Endothelial cell of umbilical vein (primary cell): Measurements from ENCODE around the gene LRRC8E. TPM values are rescaled to one million over a fixed set of nuclear protein-coding genes. Genes with fewer than 3 reads are reported as not detected.
"Not testable (repeated sequence)": the region's sequence is repeated elsewhere in the genome, so short reads cannot be mapped to it uniquely, and the experiment has no call there.

ENCODE experiments used
- BruUV-seq: library from RNA; stranded (reverse); fragments of 400-500 nt; replicated peaks from 2 replicates; lab custom pipeline; 2021; lab: Mats Ljungman, UMichigan
- CTCF ChIA-PET: fragments of 300-600, 350-600 bp; sonication (Branson Sonifier 250); formaldehyde crosslinking; loops from one replicate; lab custom pipeline; 2021; ENCODE audit warnings: antibody characterized with exemption, inconsistent platforms; lab: Charles Lee
- POLR2A ChIA-PET: fragments of 300-600, 350-600 bp; sonication (Branson Sonifier 250); formaldehyde crosslinking; loops from one replicate; lab custom pipeline; 2021; ENCODE audit warnings: antibody characterized with exemption, inconsistent platforms; lab: Charles Lee
- DNase-seq: peaks from one replicate; pipeline ENCODE4 v3.0.0-alpha.2; 2011; ENCODE audit warnings: low read depth, low spot score
- FAIRE-seq: peaks from 2 replicates; lab custom pipeline; 2011; peaks lifted over from hg19 to GRCh38; lab: Jason Lieb, UNC
- H2AFZ ChIP-seq: 2 replicates; pipeline ENCODE4 v1.6.0; 2012; ENCODE audit warnings: low read depth, low read length, control low read depth, inconsistent platforms
- H3K27ac ChIP-seq: 2 replicates; pipeline ENCODE4 v1.5.1; 2011; ENCODE audit warnings: low read depth, mild to moderate bottlenecking, control low read depth, low read length, moderate library complexity; ENCODE audit not compliant: insufficient read depth
- H3K27me3 ChIP-seq, 2 experiments: 2 replicates each; pipeline versions ENCODE4 v1.6.0 to v1.6.1; 2011; ENCODE audit warnings: low read length in 2 of 2, mixed read lengths in 1 of 2; ENCODE audit not compliant: control insufficient read depth in 2 of 2, insufficient read depth in 2 of 2
- H3K36me3 ChIP-seq, 2 experiments: 2 replicates in 1 of 2; 3 replicates in 1 of 2; pipeline ENCODE4 v1.5.1; 2011; ENCODE audit warnings: low read length in 2 of 2, mild to moderate bottlenecking in 1 of 2, moderate library complexity in 1 of 2; ENCODE audit not compliant: control insufficient read depth in 2 of 2, insufficient read depth in 2 of 2; ENCODE audit errors: extremely low read depth in 1 of 2
- H3K4me1 ChIP-seq: 3 replicates; pipeline ENCODE4 v1.5.1; 2011; ENCODE audit warnings: mild to moderate bottlenecking, low read length; ENCODE audit not compliant: control insufficient read depth, insufficient read depth; ENCODE audit errors: extremely low read depth
- H3K4me2 ChIP-seq: 2 replicates; pipeline ENCODE4 v1.6.1; 2011; ENCODE audit warnings: low read length, control low read depth, mixed read lengths; ENCODE audit not compliant: insufficient read depth
- H3K4me3 ChIP-seq, 3 experiments: fragments of 200-600 bp in 1 of 3; sonication (generic), shearing (Covaris generic) in 1 of 3; replicated peaks in 1 of 3; 2 replicates each; pipeline ENCODE4 v1.5.1; 2011 to 2016; ENCODE audit warnings: control low read depth in 3 of 3, low read length in 3 of 3, mild to moderate bottlenecking in 2 of 3, inconsistent platforms in 1 of 3, low read depth in 1 of 3, moderate library complexity in 1 of 3; ENCODE audit not compliant: insufficient read depth in 1 of 3
- H3K79me2 ChIP-seq: 2 replicates; pipeline ENCODE4 v1.6.0; 2012; ENCODE audit warnings: low read length, inconsistent platforms; ENCODE audit not compliant: control insufficient read depth, insufficient read depth
- H3K9ac ChIP-seq: replicated peaks from 2 replicates; pipeline ENCODE3; 2011; ENCODE audit warnings: low read length, control low read depth; ENCODE audit not compliant: insufficient read depth; ENCODE audit errors: extremely low read depth
- H3K9me1 ChIP-seq: replicated peaks from 3 replicates; pipeline ENCODE4 v1.6.0; 2011; ENCODE audit warnings: mild to moderate bottlenecking, low read length; ENCODE audit not compliant: control insufficient read depth, insufficient read depth; ENCODE audit errors: extremely low read depth
- H3K9me3 ChIP-seq: replicated peaks from 2 replicates; pipeline ENCODE4 v1.5.1; 2012; ENCODE audit warnings: low read length, inconsistent platforms; ENCODE audit not compliant: control insufficient read depth, insufficient read depth
- H4K20me1 ChIP-seq: replicated peaks from 2 replicates; pipeline ENCODE3; 2011; ENCODE audit warnings: mild to moderate bottlenecking, low read length; ENCODE audit not compliant: control insufficient read depth, insufficient read depth; ENCODE audit errors: extremely low read depth
- EZH2 ChIP-seq: IDR thresholded peaks from 2 replicates; pipeline ENCODE4 v1.6.1; 2012; ENCODE audit warnings: borderline replicate concordance, low read depth, mild to moderate bottlenecking, moderate library complexity, low read length, inconsistent platforms; ENCODE audit not compliant: severe bottlenecking
- FOS ChIP-seq: IDR thresholded peaks from 2 replicates; pipeline ENCODE4 v1.6.1; 2011; ENCODE audit warnings: mild to moderate bottlenecking, low read length, moderate library complexity, borderline replicate concordance; ENCODE audit not compliant: insufficient read depth
- GATA2 ChIP-seq: IDR thresholded peaks from 2 replicates; pipeline ENCODE4 v1.7.0; 2011; ENCODE audit warnings: low read depth, mild to moderate bottlenecking, moderate library complexity, mixed read lengths, low read length; ENCODE audit not compliant: insufficient read length, insufficient read depth
- JUN ChIP-seq: IDR thresholded peaks from 2 replicates; pipeline ENCODE4 v1.6.1; 2011; ENCODE audit warnings: borderline replicate concordance, low read depth; ENCODE audit not compliant: insufficient read length, insufficient read depth
- MAX ChIP-seq: IDR thresholded peaks from 2 replicates; pipeline ENCODE4 v1.6.1; 2011; ENCODE audit not compliant: insufficient read depth, insufficient read length
- MYC ChIP-seq: IDR thresholded peaks from one replicate; pipeline ENCODE4 v1.6.1; 2011; ENCODE audit warnings: mild to moderate bottlenecking, low read depth, low read length
- POLR2A ChIP-seq: IDR thresholded peaks from 2 replicates; pipeline ENCODE4 v1.6.1; 2012; ENCODE audit warnings: low read depth, mild to moderate bottlenecking, control low read depth, low read length
- POLR2AphosphoS5 ChIP-seq: IDR thresholded peaks from 2 replicates; pipeline ENCODE4 v1.6.1; 2012; ENCODE audit warnings: low read depth, mild to moderate bottlenecking, control low read depth, low read length, moderate library complexity; ENCODE audit not compliant: insufficient read depth
- dilution Hi-C: fragments of 300-500 bp; cut with MboI; formaldehyde crosslinking; loops from one replicate; pipeline ENCODE4 v1.15.0; 2019; ENCODE audit warnings: low sequenced_read_pairs; ENCODE audit not compliant: extremely low pct_ligation_motif_present
- intact Hi-C: fragments of 100-400 bp; cut with micrococcal nuclease; formaldehyde crosslinking; loops from one replicate; pipeline ENCODE4 v1.10.0; 2022
- polyA plus RNA-seq, 4 experiments: library from polyadenylated mRNA; depleted of rRNA in 3 of 4; stranded (reverse) in 3 of 4; unstranded in 1 of 4; fragments of >200 nt; gene quantifications; 2 replicates each; pipeline versions ENCODE4 v1.2.1 to v1.2.3, GENCODE V29; 2011 to 2012; ENCODE audit warnings: missing spikeins in 1 of 4
- total RNA-seq: library from RNA; stranded (reverse); gene quantifications from 2 replicates; pipeline ENCODE4 v1.2.3, GENCODE V29; 2021
- TF ChIP-seq, protein P1 (sequence below), 2 donors: IDR thresholded peaks; 1 replicate in 1 of 2; 2 replicates in 1 of 2; pipeline ENCODE4 v1.5.1; 2011; ENCODE audit warnings: low read length in 2 of 2, mild to moderate bottlenecking in 2 of 2, moderate library complexity in 2 of 2, control low read depth in 1 of 2, inconsistent platforms in 1 of 2, low read depth in 1 of 2; ENCODE audit not compliant: insufficient read depth in 1 of 2; ENCODE audit errors: extremely low read depth in 1 of 2

The LRRC8E gene
- total and polyA plus RNA-seq, 2 donors (not counting 3 experiments of a cell fraction or from before 2014, with no cell fraction given): 1.1 to 1.6 TPM

- Histone ChIP-seq H3K79me2 (no peaks in the 10 kb centered on the region), H3K9me1 (no peaks in the 10 kb centered on the region), H3K27me3 (no peaks in the 10 kb centered on the region), H2AFZ (peak overlapping the region; percentile 96), H3K4me3 (peak overlapping the region; percentile 31 to 43 (median 42)), H3K4me2 (peak overlapping the region; percentile 62), H3K27ac (peak overlapping the region; percentile 22), H3K4me1 (peaks cover 8% of the 10 kb centered on the region), H3K9me3 (no peaks in the 10 kb centered on the region), H4K20me1 (no peaks in the 10 kb centered on the region), H3K36me3 (no peaks in the 10 kb centered on the region), H3K9ac (peak overlapping the region; percentile 51)
- ChIA-PET POLR2A (no interaction called here), CTCF (interaction anchor here (1.0 to 4.7 kb wide), 5 partner anchors 10 to 321 kb away, joined by 3 to 20 read pairs (median 3); partner anchors contain the start of gene TRAPPC5)
- dilution Hi-C loops: no loop called here
- intact Hi-C loops: loop anchor here (1.0 kb wide), 1 partner anchor 14 kb away; the partner anchor contains the start of gene MAP2K7
- TSS peak; percentile 46 for BruUV-seq
- DNase-seq: no peak
- FAIRE-seq: no peak
- TF ChIP-seq POLR2AphosphoS5 (no peak), POLR2A (no peak), JUN (no peak), MAX (no peak), MYC (no peak), GATA2 (no peak), FOS (no peak), EZH2 (no peak)
- TF ChIP-seq, protein P1, sequence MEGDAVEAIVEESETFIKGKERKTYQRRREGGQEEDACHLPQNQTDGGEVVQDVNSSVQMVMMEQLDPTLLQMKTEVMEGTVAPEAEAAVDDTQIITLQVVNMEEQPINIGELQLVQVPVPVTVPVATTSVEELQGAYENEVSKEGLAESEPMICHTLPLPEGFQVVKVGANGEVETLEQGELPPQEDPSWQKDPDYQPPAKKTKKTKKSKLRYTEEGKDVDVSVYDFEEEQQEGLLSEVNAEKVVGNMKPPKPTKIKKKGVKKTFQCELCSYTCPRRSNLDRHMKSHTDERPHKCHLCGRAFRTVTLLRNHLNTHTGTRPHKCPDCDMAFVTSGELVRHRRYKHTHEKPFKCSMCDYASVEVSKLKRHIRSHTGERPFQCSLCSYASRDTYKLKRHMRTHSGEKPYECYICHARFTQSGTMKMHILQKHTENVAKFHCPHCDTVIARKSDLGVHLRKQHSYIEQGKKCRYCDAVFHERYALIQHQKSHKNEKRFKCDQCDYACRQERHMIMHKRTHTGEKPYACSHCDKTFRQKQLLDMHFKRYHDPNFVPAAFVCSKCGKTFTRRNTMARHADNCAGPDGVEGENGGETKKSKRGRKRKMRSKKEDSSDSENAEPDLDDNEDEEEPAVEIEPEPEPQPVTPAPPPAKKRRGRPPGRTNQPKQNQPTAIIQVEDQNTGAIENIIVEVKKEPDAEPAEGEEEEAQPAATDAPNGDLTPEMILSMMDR (IDR thresholded peaks at IDR 0.05; ENCODE audit: extremely low read depth in 1 of 2, insufficient read depth in 1 of 2, low read depth in 1 of 2, low read length in 2 of 2): no peak
Observed at GRCh38 chr19:7888826-7889217, 512 bp downstream of the LRRC8E start.

GRCh38 chr19:7893362-7894101 lies 5.2 kb downstream of the LRRC8E start:
- FAIRE-seq, H3K27me3 ChIP-seq, H3K9ac ChIP-seq, H3K9me1 ChIP-seq, H3K4me1 ChIP-seq, BruUV-seq, H3K4me2 ChIP-seq, H4K20me1 ChIP-seq, H3K9me3 ChIP-seq, POLR2A ChIA-PET, intact Hi-C loops, H3K4me3 ChIP-seq, CTCF ChIA-PET, H2AFZ ChIP-seq, DNase-seq, dilution Hi-C loops, H3K79me2 ChIP-seq, H3K36me3 ChIP-seq, H3K27ac ChIP-seq: not testable (repeated sequence)
